ENCODE measurements around the gene CDK5RAP1. TPM values are rescaled to one million over a fixed set of nuclear protein-coding genes. Genes with fewer than 3 reads are reported as not detected.
A peak's percentile ranks its signal among the peaks of the same experiment; 100 is the strongest.

Gene CDK5RAP1
- total and polyA plus RNA-seq, 8 donors, result 12.0 to 38.7 (median 19.6) TPM

DNA sequence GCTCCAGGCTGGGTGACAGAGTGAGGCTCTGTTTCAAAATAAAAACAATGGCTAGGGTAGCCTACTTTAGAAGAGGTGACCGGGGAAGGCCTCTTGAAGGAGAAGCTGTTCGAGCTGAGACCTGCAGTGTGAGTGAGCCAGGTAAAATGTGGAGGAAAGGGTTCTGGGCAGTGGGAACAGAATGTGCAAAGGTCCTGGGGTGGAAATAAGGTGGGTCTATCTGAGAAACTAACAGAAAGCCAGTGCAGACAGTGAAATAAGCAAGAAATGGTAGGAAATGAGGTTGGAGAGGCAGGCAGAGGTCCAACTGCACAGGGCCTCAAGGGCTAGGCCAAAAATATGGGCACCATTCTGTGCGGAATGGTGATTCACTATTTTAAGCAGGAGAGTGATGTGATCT is 64.9 kb downstream of the CDK5RAP1 start:
- H3K36me3 ChIP-seq, result no peaks in the 10 kb centered on the region
- peaks cover 0 to 15% (median 0%) of the 10 kb centered on the region in 3 donors for H3K27me3 ChIP-seq
- H3K27ac ChIP-seq, result no peak overlapping the region
- no peak for TF ChIP-seq EP300 (IDR thresholded peaks at IDR 0.05)
- TF ChIP-seq, protein P1, sequence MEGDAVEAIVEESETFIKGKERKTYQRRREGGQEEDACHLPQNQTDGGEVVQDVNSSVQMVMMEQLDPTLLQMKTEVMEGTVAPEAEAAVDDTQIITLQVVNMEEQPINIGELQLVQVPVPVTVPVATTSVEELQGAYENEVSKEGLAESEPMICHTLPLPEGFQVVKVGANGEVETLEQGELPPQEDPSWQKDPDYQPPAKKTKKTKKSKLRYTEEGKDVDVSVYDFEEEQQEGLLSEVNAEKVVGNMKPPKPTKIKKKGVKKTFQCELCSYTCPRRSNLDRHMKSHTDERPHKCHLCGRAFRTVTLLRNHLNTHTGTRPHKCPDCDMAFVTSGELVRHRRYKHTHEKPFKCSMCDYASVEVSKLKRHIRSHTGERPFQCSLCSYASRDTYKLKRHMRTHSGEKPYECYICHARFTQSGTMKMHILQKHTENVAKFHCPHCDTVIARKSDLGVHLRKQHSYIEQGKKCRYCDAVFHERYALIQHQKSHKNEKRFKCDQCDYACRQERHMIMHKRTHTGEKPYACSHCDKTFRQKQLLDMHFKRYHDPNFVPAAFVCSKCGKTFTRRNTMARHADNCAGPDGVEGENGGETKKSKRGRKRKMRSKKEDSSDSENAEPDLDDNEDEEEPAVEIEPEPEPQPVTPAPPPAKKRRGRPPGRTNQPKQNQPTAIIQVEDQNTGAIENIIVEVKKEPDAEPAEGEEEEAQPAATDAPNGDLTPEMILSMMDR (IDR thresholded peaks at IDR 0.05), result no peak
- no peak for TF ChIP-seq POLR2A (IDR thresholded peaks at IDR 0.05)
- no peak for TF ChIP-seq POLR2AphosphoS5 (IDR thresholded peaks at IDR 0.05)
- H3K4me3 ChIP-seq, result no peak overlapping the region
- no peaks in the 10 kb centered on the region for H3K9me3 ChIP-seq
- H3K4me1 ChIP-seq, result no peaks in the 10 kb centered on the region
- intact Hi-C loops (cut with DNase I; ENCODE audit: low total_unique reads), result no loop called here
- DNase-seq, result no peak
- WGBS, 5 donors, result 92 to 95% (median 92%) methylated on average over 3 of the region's 3 CpGs

DNA sequence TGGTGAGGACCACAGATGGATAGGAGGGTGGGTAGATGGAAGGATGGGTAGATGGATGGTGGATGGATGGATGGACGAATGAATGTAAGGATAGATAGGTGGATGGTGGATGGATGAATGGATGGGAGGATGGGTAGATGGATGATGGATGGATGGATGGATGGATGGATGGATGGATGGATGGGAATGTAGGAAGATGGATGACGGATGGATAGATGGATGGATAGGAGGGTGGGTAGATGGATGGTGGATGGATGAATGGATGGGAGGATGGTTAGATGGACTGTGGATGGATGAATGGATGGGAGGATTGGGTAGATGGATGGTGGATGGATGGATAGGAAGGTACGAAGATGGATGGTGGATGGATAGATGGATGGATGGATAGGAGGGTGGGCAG is 67.2 kb downstream of the CDK5RAP1 start:
- peaks cover 0 to 32% (median 0%) of the 10 kb centered on the region in 3 donors for H3K27me3 ChIP-seq
- intact Hi-C loops (cut with DNase I; ENCODE audit: low total_unique reads), result no loop called here

DNA sequence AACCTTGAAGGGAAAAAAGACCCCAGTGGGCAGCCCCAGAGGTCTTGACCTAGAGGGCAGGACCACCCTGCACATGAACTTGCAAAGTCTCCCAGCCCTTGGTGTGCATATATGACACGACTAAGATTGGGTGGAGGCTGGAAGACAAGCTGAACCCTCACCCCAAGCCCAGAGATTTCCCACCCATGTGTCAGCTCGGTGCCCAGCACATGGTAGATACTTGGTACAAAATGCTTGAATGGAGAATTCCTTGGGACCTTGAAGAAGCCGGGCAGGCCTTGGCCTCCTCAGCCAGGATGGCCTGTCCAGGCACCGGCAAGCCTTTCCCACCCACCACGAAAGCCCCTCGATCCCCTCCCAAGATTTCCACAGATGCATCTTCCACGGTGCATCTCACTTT is 67.7 kb downstream of the CDK5RAP1 start:
- no peaks in the 10 kb centered on the region for H3K4me1 ChIP-seq
- 86 to 89% (median 86%) methylated on average over 6 to 7 of the region's 7 CpGs for WGBS, 5 donors
- TF ChIP-seq, protein P1 (IDR thresholded peaks at IDR 0.05), result no peak
- TF ChIP-seq POLR2A (IDR thresholded peaks at IDR 0.05) (no peak), EP300 (IDR thresholded peaks at IDR 0.05) (no peak), POLR2AphosphoS5 (IDR thresholded peaks at IDR 0.05) (no peak)

More for the DNA sequence above, 67.2 kb downstream of the CDK5RAP1 start:
- WGBS, 5 donors, result 75 to 94% (median 80%) methylated on average over 3 of the region's 3 CpGs
- no peaks in the 10 kb centered on the region for H3K36me3 ChIP-seq
- no peak overlapping the region for H3K27ac ChIP-seq
- no peak overlapping the region for H3K4me3 ChIP-seq
- no peak for DNase-seq
- TF ChIP-seq EP300 (IDR thresholded peaks at IDR 0.05) (no peak), POLR2A (IDR thresholded peaks at IDR 0.05) (no peak), POLR2AphosphoS5 (IDR thresholded peaks at IDR 0.05) (no peak)
- TF ChIP-seq, protein P1 (IDR thresholded peaks at IDR 0.05), result no peak
- no peaks in the 10 kb centered on the region for H3K4me1 ChIP-seq
- no peaks in the 10 kb centered on the region for H3K9me3 ChIP-seq

DNA sequence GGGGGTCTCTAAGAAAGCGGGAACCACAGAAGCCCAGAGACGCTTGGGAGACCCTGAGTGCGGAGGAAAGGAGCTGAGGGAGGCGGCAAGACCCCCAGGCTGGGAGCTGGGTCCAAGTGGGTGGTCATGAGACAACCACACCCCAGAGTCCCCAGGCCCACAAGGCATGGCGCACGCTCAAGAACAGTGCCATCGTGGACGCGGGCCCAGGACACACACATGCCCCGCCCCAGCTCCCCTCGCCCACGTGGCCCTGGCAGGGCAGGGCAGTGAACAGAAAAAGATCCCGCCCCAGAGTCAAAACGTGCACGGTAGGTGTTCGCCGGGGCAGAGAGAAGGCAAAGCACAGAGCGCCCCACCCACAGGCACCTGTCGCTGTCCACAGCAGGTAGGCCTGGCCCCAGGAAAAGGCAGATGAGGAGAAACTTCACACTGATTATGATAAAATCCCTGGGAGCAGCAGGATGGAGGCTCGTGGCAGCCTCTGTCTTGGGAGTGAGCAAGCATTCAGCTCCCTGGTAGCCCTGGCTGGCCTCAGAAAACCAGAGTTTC is 68.3 kb downstream of the CDK5RAP1 start:
- no peaks in the 10 kb centered on the region for H3K9me3 ChIP-seq
- DNase-seq, result peak in 1 of 2 donors; percentile 8
- intact Hi-C loops (cut with DNase I; ENCODE audit: low total_unique reads), result no loop called here
- TF ChIP-seq, protein P1 (IDR thresholded peaks at IDR 0.05), result no peak
- no peak overlapping the region for H3K4me3 ChIP-seq
- WGBS, 5 donors, result 44 to 67% (median 48%) methylated on average over 13 to 20 of the region's 20 CpGs
- H3K27ac ChIP-seq, result no peak overlapping the region
- H3K4me1 ChIP-seq, result no peaks in the 10 kb centered on the region
- peaks cover 0 to 36% (median 0%) of the 10 kb centered on the region in 3 donors for H3K27me3 ChIP-seq
- no peaks in the 10 kb centered on the region for H3K36me3 ChIP-seq

More for the DNA sequence above, 67.7 kb downstream of the CDK5RAP1 start:
- no peak overlapping the region for H3K27ac ChIP-seq
- intact Hi-C loops (cut with DNase I; ENCODE audit: low total_unique reads), result no loop called here
- H3K4me3 ChIP-seq, result no peak overlapping the region
- no peaks in the 10 kb centered on the region for H3K36me3 ChIP-seq
- H3K27me3 ChIP-seq, result peaks cover 0 to 36% (median 0%) of the 10 kb centered on the region in 3 donors
- no peaks in the 10 kb centered on the region for H3K9me3 ChIP-seq
- DNase-seq, result no peak
